IPS-18a (cell line): ENCODE data around the gene NAGPA.

Experiments used
- H3K27ac ChIP-seq: one replicate; pipeline ENCODE4 v1.5.1; 2013; ENCODE audit warnings: low read length
- H3K27me3 ChIP-seq: one replicate; pipeline ENCODE4 v1.6.1; 2013; ENCODE audit warnings: mild to moderate bottlenecking, low read length; ENCODE audit not compliant: control insufficient read depth, insufficient read depth
- H3K36me3 ChIP-seq: one replicate; pipeline ENCODE4 v1.6.1; 2013; ENCODE audit warnings: low read depth, low read length; ENCODE audit not compliant: control insufficient read depth
- H3K4me1 ChIP-seq: one replicate; pipeline ENCODE4 v1.6.1; 2013; ENCODE audit warnings: low read depth, low read length; ENCODE audit not compliant: control insufficient read depth
- H3K4me3 ChIP-seq: one replicate; pipeline ENCODE4 v1.5.1; 2013; ENCODE audit warnings: low read length
- H3K9ac ChIP-seq: one replicate; pipeline ENCODE4 v1.6.1; 2013; ENCODE audit warnings: mild to moderate bottlenecking, low read length, moderate library complexity
- H3K9me3 ChIP-seq: one replicate; pipeline ENCODE4 v1.6.1; 2013; ENCODE audit warnings: low read depth, low read length; ENCODE audit not compliant: control insufficient read depth

NAGPA gene

GRCh38 chr16:5008311-5008731, 25.4 kb downstream of the NAGPA start:
- no peaks in the 10 kb centered on the region for H3K36me3 ChIP-seq
- H3K27ac ChIP-seq: no peak overlapping the region
- H3K9me3 ChIP-seq: no peaks in the 10 kb centered on the region
- no peak overlapping the region for H3K4me3 ChIP-seq
- H3K27me3 ChIP-seq: no peaks in the 10 kb centered on the region
- H3K4me1 ChIP-seq: no peaks in the 10 kb centered on the region
- H3K9ac ChIP-seq: no peak overlapping the region

- H3K9ac ChIP-seq: no peak overlapping the region
- H3K27me3 ChIP-seq: no peaks in the 10 kb centered on the region
- H3K36me3 ChIP-seq: no peaks in the 10 kb centered on the region
- no peak overlapping the region for H3K4me3 ChIP-seq
- no peaks in the 10 kb centered on the region for H3K9me3 ChIP-seq
- no peak overlapping the region for H3K27ac ChIP-seq
- no peaks in the 10 kb centered on the region for H3K4me1 ChIP-seq
These were observed 26.5 kb downstream of the NAGPA start for GRCh38 chr16:5007256-5007655.

GRCh38 chr16:5006348-5007193, 27.2 kb downstream of the NAGPA start:
- H3K27me3 ChIP-seq: no peaks in the 10 kb centered on the region
- H3K9ac ChIP-seq: no peak overlapping the region
- no peak overlapping the region for H3K4me3 ChIP-seq
- no peaks in the 10 kb centered on the region for H3K36me3 ChIP-seq
- H3K9me3 ChIP-seq: no peaks in the 10 kb centered on the region
- no peaks in the 10 kb centered on the region for H3K4me1 ChIP-seq
- H3K27ac ChIP-seq: no peak overlapping the region

GRCh38 chr16:5005916-5006315, 27.8 kb downstream of the NAGPA start:
- H3K9ac ChIP-seq: no peak overlapping the region
- H3K4me1 ChIP-seq: no peaks in the 10 kb centered on the region
- no peaks in the 10 kb centered on the region for H3K27me3 ChIP-seq
- no peaks in the 10 kb centered on the region for H3K36me3 ChIP-seq
- H3K27ac ChIP-seq: no peak overlapping the region
- no peaks in the 10 kb centered on the region for H3K9me3 ChIP-seq
- H3K4me3 ChIP-seq: no peak overlapping the region

GRCh38 chr16:5004311-5004710, 29.4 kb downstream of the NAGPA start:
- H3K27ac ChIP-seq: no peak overlapping the region
- H3K4me3 ChIP-seq: no peak overlapping the region
- H3K36me3 ChIP-seq: no peaks in the 10 kb centered on the region
- no peak overlapping the region for H3K9ac ChIP-seq
- no peaks in the 10 kb centered on the region for H3K9me3 ChIP-seq
- H3K4me1 ChIP-seq: no peaks in the 10 kb centered on the region
- no peaks in the 10 kb centered on the region for H3K27me3 ChIP-seq

- Histone ChIP-seq H3K27ac (no peak overlapping the region), H3K9me3 (no peaks in the 10 kb centered on the region), H3K9ac (no peak overlapping the region), H3K4me1 (no peaks in the 10 kb centered on the region), H3K36me3 (no peaks in the 10 kb centered on the region), H3K4me3 (no peak overlapping the region), H3K27me3 (no peaks in the 10 kb centered on the region)
These were observed 29.9 kb downstream of the NAGPA start for GRCh38 chr16:5003828-5004227.

- Histone ChIP-seq H3K36me3 (no peaks in the 10 kb centered on the region), H3K9me3 (no peaks in the 10 kb centered on the region), H3K27ac (no peak overlapping the region), H3K4me3 (no peak overlapping the region), H3K9ac (no peak overlapping the region), H3K4me1 (no peaks in the 10 kb centered on the region), H3K27me3 (no peaks in the 10 kb centered on the region)
These were observed 30.5 kb downstream of the NAGPA start for GRCh38 chr16:5003211-5003610.

- Histone ChIP-seq H3K4me3 (no peak overlapping the region), H3K4me1 (no peaks in the 10 kb centered on the region), H3K36me3 (no peaks in the 10 kb centered on the region), H3K9ac (no peak overlapping the region), H3K27ac (no peak overlapping the region), H3K9me3 (no peaks in the 10 kb centered on the region), H3K27me3 (no peaks in the 10 kb centered on the region)
These were observed 31.0 kb downstream of the NAGPA start for GRCh38 chr16:5002699-5003143.

- H3K9ac ChIP-seq: no peak overlapping the region
- no peak overlapping the region for H3K4me3 ChIP-seq
- H3K36me3 ChIP-seq: no peaks in the 10 kb centered on the region
- H3K4me1 ChIP-seq: no peaks in the 10 kb centered on the region
- H3K27me3 ChIP-seq: no peaks in the 10 kb centered on the region
- H3K27ac ChIP-seq: no peak overlapping the region
- no peaks in the 10 kb centered on the region for H3K9me3 ChIP-seq
These were observed 31.7 kb downstream of the NAGPA start for GRCh38 chr16:5001986-5002385.

- Histone ChIP-seq H3K4me3 (no peak overlapping the region), H3K27ac (no peak overlapping the region), H3K9me3 (no peaks in the 10 kb centered on the region), H3K9ac (no peak overlapping the region), H3K4me1 (no peaks in the 10 kb centered on the region), H3K27me3 (no peaks in the 10 kb centered on the region), H3K36me3 (no peaks in the 10 kb centered on the region)
These were observed 32.2 kb downstream of the NAGPA start for GRCh38 chr16:5001571-5001970.

- H3K4me1 ChIP-seq: no peaks in the 10 kb centered on the region
- no peak overlapping the region for H3K27ac ChIP-seq
- no peak overlapping the region for H3K4me3 ChIP-seq
- H3K9ac ChIP-seq: no peak overlapping the region
- no peaks in the 10 kb centered on the region for H3K9me3 ChIP-seq
- H3K36me3 ChIP-seq: no peaks in the 10 kb centered on the region
- no peaks in the 10 kb centered on the region for H3K27me3 ChIP-seq
These were observed 33.1 kb downstream of the NAGPA start for GRCh38 chr16:5000573-5001001.
